ENCODE data around the gene ZSCAN32. TPM values are rescaled to one million over a fixed set of nuclear protein-coding genes. Genes with fewer than 3 reads are reported as not detected.

Gene ZSCAN32
- 7.8 TPM for total RNA-seq

DNA sequence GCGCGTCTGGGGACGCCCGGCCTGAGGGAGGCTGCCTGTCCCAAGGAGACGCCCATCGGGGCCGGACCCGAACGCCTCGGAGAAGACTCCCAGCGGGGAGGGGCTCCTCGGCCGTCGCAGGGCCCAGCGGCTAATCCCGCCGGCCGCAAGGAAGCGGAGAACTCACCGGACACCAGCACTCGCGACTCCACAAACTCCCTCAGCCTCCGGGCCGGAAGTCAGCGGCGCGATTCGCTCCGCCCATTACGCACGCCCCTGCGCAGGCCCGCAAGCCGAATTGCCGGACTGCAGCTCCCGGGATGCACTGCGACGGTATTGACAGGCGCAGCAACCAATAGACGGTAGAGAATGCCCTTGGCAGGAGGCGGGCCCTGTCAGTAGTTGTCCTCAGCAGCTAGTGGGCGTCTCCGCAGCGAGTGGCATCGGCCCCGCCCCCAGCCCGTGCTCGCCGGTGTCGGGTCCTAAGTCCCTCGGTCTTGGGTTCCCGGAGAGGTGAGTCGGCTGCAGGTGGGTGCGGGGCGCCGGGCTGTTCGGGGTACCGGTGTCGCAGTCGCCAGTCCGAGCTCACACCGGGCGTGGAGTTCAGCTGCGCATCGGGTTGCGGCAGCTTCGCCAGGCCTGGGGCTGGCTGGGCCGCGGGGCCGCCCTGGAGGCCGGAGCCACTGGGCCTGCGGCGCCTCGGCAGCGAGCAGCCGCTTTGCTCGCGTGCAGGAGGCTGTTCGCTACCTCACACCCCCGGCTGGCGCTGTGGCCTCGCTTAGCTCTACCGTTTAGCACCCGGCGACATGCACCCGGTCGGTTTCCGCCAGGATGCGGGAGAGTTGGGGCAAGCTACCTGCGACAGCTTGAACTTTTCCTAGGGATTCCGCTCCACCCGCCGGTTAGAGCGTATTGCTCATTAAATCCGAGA is at the start of gene ZSCAN32, which contains the start of gene ZNF174:
TSS of gene ZSCAN32 (minus strand) at position 226 of the 910 bp plus-strand sequence. CDS start 3,447 bp downstream, outside the sequence.
TSS of gene ZNF174 (plus strand) at position 437 of the 910 bp plus-strand sequence. CDS start 790 bp downstream, outside the sequence.

GRCh38 chr16:3443108-3444031 is 42.6 kb upstream of the ZSCAN32 start, which contains the start of the genes NAA60 and ZNF597:
TSS of gene NAA60 (plus strand) at chr16:3443680. CDS start at chr16:3476228, 32,548 bp downstream.
TSS of gene ZNF597 (minus strand) at chr16:3443504. CDS start at chr16:3443153, 351 bp downstream.

DNA sequence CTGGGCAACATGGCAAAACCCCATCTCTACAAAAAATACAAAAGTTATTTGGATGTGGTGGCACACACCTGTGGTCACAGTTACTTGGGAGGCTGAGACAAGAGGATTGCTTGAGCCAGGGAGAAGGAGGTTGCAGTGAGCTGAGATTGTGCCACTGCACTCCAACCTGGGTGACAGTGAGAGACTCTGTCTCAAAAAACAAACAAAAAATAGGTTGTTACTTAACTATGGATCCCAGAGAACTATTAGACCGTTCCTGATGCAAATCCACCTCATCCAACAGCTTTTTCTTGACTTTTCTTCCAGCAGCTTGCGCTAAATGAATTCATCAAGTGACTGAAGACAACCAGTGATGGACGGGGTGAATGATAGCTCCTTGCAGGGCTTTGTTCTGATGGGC is 45.2 kb downstream of the ZSCAN32 start, which contains the start of gene OR2C1:
TSS of gene OR2C1 (plus strand) at position 301 of the 400 bp plus-strand sequence. CDS start at position 353, 52 bp downstream.

Other genes with a start within 250 kb of the ZSCAN32 start
- gene OR1F1, start 212.8 kb downstream of the ZSCAN32 start, total RNA-seq, result 0.69 TPM
- 15.9 TPM for gene ZNF200, start 165.8 kb downstream of the ZSCAN32 start, total RNA-seq
- 0.46 TPM for gene MEFV, start 144.4 kb downstream of the ZSCAN32 start, total RNA-seq
- 36.0 TPM for gene ZNF263, start 117.5 kb downstream of the ZSCAN32 start, total RNA-seq
- gene TIGD7, start 95.6 kb downstream of the ZSCAN32 start, total RNA-seq, result 22.4 TPM
- gene ZNF75A, start 95.5 kb downstream of the ZSCAN32 start, total RNA-seq, result 32.8 TPM
- 0.46 TPM for gene OR2C1, start 45.1 kb downstream of the ZSCAN32 start, total RNA-seq
- gene ZNF174, start 211 bp upstream of the ZSCAN32 start, total RNA-seq, result 12.7 TPM
- gene ZNF597, start 42.5 kb upstream of the ZSCAN32 start, total RNA-seq, result 4.6 TPM
- 16.1 TPM for gene NAA60, start 42.7 kb upstream of the ZSCAN32 start, total RNA-seq
- not detected for gene C16orf90, start 94.5 kb upstream of the ZSCAN32 start, total RNA-seq
- gene CLUAP1, start 100.0 kb upstream of the ZSCAN32 start, total RNA-seq, result 42.7 TPM
- gene NLRC3, start 176.4 kb upstream of the ZSCAN32 start, total RNA-seq, result 0.69 TPM
- gene SLX4, start 210.6 kb upstream of the ZSCAN32 start, total RNA-seq, result 9.9 TPM

Data from diencephalon (tissue), 1 donor.